HG02884 (cell line): ENCODE measurements around the gene ELOVL5.
"Not testable (repeated sequence)": the region's sequence is repeated elsewhere in the genome, so short reads cannot be mapped to it uniquely, and the experiment has no call there.

ENCODE experiments used
- ATAC-seq: cut with Tn5 transposase; IDR thresholded peaks from one replicate; pipeline ENCODE4 v1.9.1; 2021; ENCODE audit warnings: mild to moderate bottlenecking, moderate library complexity; ENCODE audit not compliant: unreplicated experiment

The ELOVL5 gene, protein sequence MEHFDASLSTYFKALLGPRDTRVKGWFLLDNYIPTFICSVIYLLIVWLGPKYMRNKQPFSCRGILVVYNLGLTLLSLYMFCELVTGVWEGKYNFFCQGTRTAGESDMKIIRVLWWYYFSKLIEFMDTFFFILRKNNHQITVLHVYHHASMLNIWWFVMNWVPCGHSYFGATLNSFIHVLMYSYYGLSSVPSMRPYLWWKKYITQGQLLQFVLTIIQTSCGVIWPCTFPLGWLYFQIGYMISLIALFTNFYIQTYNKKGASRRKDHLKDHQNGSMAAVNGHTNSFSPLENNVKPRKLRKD

DNA sequence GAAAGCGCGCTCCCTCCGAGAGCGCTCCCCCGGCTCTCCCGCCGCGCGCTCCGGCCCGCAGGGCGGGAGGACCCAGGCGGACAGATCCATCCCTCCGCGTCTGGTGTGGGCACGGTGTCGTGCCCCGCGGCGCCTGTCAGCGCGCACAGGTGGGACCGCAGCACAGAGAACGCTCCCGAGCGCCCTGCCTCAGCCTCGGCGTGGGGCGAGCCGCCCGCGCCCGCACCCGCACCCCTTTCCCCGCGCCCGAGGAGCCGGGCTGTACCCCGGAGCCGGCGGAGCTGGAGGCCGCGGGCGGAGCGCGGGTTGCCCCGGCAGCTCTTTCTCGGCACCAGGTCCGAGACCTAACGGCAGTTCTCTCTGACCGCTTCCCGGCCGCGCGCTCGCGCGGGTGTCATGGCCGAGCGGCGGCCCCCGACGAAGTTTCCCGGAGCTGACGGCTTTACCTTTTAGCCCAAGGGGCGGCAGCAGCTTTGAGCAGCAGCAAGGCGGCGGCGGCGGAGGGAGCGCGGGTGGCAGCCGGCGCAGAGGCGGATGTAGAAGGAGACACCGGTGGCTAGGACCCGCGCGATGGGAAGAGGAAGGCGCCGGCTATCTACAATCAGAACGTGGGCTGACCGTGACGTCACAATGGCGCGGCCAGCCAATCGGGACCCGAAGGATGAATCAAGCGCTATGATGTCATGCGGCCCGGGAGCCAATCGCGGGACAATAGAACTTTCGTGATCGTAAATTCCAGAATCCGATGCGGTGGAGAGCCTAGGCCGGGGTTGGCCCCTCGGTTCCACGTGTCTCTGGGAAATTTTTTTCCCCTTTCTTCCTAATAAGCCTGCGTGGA, at the start of gene ELOVL5:
TSS of gene ELOVL5 (minus strand) at position 580 of the 838 bp plus-strand sequence. CDS start 53,251 bp downstream, outside the sequence.
- ATAC-seq, result peak; percentile 64

DNA sequence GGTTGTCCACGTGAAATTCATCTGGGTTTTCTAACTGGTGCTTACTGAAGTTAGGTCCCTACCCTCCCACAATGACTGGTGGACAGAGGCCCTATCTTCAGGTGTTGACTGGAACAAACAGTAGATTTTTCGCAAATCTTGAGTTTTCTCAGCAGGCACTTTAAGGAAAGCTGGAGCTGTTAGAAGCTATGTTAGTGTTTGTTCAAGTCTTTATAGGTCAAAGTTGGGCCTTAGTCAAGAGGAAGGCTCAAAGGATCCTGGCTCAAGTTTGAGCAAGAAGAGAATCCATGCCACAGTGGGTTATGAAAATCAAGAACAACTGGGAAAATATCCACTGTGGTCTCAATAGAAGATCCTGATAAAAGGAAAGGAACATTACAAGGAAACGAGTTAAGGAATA, 48.5 kb upstream of the ELOVL5 start:
- ATAC-seq, result no peak

DNA sequence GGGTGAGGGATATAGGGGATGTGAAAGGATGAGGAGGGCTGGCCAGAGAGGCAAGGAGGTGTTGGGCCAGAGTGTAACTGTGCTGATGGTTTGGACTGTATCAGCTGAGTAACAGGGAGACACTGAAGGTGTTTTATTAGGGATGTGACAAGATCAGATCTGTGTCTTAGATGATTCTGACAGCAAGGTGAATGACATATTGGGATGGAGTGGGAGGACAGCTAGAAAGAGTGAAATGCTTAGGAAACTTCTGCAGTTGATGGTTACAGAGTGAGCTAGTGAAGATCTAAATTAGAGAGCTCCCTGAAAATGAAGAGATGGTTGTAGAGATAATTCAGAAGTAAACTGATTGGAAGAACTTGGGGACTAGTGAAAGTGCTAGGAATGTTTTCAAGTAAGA, 47.2 kb upstream of the ELOVL5 start:
- no peak for ATAC-seq

DNA sequence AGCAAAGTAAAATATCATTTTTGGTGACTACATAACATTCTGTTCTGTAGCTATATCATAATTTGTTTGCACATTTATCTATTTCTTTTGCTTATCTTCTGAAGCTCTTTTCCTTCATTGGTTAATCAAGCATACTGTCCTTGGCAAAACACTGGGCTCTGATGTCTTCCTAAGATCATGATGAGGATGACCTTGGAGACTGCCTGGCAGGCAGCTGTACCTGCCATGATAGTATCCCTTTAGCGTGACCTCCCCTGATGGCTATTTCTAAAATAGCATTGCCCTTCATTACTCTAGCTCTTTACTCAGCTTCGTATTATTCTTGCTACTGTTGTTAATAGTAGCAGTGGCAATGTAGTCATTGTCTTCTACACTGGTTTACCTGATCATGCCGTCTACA, 46.0 kb upstream of the ELOVL5 start:
- ATAC-seq, result no peak

DNA sequence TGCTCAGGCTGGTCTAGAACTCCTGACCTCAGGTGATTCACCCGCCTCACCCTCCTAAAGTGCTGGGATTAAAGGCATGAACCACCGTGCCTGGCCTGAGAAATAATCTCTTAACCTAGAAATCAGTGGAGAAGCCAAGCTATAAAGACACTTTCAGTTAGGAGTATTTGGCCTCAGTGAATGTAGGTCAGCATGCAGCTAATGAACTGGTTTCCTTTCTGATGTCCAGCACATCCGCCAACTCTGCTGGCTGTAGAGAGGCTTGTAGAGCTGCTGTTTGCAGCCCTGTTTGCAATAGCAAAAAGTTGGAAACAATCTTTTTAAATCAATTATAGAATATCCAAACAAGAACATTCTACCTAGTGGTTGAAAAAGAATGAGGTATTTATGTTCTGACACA, 42.4 kb upstream of the ELOVL5 start:
- ATAC-seq, result no peak

DNA sequence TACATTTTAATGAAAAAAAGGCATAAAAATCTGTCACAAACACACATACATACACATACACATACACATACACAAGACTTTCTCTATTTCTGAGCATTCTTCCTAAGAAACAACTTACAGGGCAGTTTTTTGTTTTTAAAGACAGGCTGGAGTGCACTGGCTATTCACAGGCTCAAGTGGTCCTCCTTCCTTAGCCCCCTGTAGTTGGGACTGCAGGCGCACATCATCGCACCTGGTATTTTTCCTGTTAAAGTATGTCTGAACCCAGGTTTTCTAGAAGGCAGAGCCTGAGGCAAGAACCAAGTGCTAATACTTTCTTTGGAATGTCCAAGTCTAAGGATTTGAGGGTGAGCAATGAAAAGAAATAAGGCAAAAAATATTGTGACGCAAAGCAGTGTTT, 41.3 kb upstream of the ELOVL5 start:
- ATAC-seq, result no peak

DNA sequence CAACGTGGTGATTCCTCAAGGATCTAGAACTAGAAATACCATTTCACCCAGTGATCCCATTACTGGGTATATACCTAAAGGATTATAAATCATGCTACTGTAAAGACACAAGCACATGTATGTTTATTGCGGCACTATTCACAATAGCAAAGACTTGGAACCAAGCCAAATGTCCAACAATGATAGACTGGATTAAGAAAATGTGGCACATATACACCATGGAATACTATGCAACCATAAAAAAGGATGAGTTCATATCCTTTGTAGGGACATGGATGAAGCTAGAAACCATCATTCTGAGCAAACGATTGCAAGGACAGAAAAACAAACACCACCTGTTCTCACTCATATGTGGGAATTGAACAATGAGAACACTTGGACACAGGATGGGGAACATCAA, 39.9 kb upstream of the ELOVL5 start:
- ATAC-seq, result not testable (repeated sequence)

DNA sequence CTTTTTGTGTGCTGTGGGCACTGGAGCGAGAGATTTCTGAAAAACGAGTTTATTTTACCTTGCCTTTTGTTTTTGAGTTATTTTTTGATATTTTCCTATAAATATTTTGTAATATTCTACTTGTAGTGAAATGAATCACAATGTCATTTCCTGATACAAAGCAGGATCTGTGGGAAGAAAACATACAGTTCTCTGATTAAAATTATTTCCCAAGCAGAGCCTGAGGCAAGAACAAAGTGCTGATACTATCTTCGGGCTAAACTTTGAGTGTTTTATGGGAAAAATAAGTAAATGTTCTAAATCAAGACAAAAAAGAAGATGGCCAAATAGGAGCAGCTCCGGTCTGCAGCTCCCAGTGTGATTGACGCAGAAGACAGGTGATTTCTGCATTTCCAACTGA, 33.7 kb upstream of the ELOVL5 start:
- ATAC-seq, result no peak

DNA sequence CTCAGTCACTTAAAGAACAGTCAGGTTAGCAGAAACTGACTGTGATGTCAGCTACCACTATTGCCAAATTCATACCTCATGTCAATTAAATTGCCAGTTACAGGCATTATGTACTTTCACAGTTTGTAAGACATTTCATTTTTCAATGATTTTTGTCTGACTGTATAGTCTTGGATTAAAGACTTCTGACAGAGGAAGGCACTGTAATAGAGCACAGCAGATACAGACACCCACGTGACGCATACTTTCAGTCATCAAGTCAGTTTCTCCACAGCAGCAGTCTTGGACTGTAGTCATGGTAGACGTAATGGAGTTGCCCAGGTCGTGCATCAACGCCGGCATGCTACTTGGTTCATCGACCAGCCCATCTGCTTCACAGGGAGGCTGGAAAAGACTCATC, 29.5 kb upstream of the ELOVL5 start:
- ATAC-seq, result no peak

DNA sequence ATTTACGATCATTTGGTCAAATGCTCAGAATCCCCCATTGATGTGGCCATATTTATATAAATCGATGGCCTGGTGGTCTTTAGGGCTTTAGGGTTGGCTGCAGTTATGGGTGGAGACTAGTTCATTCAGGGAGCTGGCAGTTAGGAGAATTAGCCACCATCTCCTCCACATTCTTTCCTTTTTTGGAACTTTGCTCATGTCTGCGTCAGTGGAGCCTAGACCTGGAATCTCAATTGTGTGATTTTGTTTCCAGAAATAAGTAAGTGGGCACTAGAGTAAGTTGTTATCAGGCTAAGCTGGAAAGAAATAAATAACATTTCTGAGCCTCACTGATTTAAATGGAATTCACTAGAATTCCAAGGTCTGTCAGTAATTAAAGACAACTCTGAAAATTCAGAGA, 29.0 kb upstream of the ELOVL5 start:
- ATAC-seq, result no peak

DNA sequence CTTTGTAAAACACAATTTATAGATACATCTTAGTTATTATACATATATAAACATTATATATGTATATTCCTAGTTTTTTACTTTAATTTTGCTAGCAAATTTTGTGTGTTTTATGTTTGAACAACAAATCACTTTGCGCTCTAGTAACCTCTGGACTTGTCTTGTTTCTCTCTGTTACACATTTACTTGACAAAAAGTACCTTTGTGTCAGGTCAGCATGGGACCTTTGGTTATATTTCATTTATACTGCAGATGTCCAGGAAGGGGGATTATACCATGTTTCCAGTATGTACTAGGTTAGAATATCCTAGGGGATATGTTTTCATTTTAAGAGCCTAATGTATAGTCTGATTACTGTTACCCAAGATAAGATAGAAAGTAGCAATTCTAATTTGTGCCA, 28.5 kb upstream of the ELOVL5 start:
- no peak for ATAC-seq

DNA sequence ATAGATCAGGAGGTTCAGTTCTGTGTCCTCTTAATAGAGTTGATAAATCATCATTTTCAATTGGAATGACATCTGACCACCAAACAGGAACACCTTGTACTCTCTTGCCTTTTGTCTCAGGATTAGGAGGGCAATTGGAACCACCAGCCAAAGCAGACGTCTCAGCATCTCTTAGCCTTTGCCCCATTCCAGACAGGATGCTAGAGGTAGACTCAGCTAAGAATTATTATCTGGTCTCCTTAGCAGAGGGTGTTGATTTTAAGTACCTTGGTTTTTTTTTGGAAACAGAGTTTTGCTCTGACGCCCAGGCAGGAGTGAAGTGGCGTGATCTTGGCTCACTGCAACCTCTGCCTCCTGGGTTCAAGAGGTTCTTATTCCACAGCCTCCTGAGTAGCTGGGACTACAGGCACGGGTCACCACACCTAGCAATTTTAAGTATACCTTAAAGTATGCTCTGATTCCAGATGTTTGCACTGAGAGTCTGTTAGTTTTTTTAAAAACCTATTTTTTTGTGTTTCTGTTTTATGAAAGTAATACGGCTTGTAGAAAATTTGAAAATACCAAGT, 28.0 kb upstream of the ELOVL5 start:
- no peak for ATAC-seq

DNA sequence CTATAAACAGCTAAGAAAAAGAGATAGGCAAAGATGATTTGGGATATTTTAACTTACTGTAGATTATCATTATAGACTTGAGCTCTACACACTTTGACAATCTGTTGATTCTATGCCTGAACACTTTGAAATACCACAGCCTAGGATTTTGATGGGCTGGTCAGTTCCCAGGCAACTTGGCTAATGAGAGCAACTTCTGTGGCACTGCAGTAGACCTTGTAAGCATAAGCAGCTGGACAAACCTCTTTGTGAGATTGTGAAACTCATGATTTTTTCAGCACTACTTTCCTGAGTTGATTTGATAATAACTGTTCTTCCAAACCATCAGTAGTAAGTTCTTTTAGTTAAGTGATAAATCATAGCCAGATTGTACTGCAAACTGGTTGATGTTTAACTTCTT, 27.1 kb upstream of the ELOVL5 start:
- ATAC-seq, result no peak

DNA sequence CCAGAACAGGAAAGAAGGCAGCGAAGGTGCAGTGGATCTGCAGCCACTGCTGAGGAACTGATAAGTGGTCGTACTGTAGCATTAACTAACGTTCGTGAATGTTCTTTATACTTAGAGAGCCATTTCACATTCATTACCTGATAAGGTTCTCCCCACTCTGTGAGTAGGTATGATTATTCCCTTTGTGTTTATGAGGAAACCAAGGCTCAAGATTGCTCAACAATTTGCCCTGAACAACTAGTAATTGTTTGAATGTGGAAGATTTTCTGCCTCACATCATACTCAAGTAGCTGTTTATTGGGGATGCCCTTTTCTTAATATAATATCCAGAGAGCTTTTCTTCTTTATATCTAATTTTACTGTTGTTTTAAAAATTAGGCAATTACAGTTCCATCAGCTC, 24.9 kb upstream of the ELOVL5 start:
- ATAC-seq, result no peak

DNA sequence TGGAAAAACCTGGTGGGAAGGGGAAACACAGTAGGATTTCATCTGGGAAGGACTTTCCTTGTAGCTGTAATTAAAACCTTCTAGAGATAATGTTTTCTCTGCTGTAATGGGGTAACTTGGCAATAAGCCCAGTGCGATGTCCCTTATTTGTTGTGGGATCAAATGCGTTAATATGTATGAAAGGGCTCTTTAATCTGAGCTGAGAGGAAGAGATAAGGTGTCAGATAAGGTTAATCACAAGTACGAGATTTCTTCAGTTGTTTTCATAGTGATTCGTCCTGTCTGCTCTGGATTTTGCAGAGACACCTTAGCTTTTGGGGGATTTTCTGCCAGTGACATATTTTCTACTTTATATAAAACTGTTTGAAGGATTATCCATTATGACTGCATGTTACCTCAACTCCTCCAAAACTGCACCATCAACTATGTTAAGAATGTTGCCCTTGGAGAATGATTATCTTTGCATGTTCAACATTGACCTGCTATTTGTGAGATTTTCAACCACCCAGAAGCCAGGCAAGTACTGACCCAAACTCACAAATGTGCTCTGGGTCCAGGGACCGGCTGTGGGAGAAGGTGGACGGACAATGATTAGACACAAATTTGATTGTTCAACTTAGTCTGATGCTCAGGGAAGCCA, 21.2 kb upstream of the ELOVL5 start:
- no peak for ATAC-seq

DNA sequence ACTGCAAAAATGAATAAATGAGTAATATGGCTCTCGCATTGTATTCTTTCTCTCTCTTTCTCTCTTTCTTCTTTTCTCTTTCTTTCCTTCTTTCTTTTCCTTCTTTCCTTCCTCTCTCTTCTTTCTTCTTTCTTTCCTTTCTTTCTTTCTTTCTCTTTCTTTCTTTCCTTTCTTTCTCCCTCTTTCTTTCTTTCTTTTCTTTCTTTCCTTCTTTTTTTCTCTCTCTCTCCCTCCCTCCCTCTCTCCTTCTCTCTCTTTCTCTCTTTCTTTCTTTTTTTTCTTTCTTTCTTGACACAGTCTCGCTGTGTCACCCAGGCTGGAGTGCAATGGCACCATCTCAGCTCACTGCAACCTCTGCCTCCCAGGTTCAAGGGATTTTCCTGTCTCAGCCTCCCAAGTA, 20.3 kb upstream of the ELOVL5 start:
- ATAC-seq, result no peak

DNA sequence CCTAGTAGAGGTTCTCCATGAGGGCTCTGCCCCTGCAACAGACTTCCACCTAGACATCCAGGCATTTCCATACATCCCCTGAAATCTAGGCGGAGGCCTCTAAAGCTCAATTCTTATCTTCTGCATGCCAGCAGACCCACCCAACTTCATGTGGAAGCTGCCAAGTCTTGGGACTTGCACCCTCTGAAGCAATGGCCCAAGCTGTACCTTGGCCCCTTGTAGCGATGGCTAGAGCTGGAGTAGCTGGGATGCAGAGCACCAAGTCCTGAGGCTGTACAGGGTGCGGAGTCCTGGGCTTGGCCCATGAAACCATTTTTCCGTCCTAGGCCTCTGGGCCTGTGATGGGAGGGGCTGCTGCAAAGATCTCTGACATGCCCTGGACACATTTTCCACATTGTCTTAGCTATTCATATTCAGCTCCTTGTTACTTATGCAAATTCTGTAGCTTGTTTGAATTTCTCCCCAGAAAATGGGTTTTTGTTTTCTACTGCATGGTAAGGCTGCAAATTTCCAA, 17.4 kb upstream of the ELOVL5 start:
- no peak for ATAC-seq

DNA sequence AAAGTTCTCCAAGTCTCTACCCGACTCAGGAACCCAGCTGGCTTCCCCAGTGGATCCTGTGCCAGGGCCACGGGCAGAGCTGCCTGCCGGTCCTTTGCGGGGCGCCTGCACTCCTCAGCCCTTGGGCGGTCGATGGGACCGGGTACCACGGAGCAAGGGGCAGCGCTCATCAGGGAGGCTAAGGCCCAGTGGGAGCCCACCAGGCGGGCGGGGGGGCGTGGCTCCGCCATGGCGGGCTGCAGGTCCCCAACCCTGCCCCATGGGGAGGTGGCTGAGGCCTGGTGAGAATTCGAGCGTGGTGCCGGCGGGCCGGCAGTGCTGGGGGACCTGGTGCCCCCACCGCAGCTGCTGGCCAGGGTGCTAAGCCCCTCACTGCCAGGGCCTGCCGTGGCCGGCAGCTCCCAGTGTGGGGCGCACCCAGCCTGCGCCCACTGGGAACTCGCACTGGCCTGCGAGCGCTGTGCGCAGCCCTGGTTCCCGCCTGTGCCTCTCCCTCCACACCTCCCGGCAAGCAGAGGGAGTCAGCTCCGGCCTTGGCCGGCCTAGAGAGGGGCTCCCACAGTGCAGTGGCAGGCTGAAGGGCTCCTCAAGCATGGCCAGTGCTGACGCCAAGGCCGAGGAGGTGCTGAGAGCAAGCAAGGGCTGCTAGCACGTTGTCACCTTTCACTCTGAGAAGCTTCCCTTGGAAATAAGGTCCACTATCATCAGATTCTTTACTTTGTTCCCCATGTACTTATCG, 14.8 kb upstream of the ELOVL5 start:
- no peak for ATAC-seq

DNA sequence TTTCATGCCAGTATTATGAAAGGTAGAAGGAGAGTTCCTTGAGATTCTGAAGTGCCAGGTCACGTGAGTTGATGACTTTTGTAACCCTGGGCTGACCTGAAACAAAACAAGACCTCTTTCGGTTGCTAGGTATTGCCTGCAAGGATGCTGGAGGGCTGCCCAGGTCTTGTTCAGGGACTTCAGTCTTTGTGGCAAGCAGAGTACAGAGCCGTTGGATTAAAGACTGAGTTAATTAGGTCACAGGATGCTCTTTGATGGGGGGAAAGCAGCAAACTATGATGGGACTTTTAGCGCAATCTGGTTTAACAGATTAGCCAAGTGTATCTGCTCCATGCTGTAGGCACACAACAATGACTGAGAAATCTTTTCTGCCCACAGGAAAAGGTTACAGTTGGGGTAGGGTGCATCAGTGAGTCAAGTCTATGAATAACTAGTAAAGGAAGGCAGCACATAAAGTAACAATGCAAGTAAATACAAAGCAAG, 12.8 kb upstream of the ELOVL5 start:
- no peak for ATAC-seq

DNA sequence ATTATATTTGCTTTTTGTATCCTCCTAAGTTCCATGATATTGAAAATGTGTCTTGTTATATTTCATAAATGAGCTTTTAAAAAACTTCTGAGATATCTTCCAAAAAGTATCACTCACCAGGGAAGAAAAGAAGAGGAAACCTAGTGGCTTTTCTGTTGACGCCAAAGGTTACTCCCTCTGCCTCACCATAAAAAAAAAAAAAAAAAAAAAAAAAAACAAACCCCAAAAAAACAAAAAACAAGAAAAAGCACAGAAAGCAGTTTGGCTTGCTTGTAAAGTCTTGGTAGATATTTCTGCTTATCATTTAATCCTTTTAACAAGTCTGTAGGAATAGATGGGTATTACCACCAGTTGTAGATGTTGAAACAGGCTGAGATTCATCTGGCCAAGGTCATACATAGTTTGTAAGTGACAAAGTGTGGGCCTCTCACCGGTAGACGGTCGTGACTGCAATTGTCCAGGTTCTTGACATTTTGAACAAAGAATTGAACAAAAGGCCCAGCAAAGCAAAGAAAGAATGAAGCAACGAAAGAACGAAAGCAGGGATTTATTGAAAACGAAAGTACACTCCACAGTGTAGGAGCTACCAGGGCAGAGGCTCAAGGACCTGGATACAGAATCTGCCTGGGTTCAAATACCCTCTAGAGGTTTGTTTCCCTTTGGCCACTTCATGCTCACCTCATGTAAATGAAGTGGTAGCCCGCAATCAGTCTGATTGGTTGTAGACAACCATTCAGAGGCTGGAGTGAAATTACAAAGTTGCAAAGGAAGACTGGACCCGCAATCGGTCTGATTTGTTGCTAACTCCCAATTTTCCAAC, 11.6 kb upstream of the ELOVL5 start:
- ATAC-seq, result no peak
